ENCODE results near the gene GMIP.

- TF ChIP-seq, protein P1, sequence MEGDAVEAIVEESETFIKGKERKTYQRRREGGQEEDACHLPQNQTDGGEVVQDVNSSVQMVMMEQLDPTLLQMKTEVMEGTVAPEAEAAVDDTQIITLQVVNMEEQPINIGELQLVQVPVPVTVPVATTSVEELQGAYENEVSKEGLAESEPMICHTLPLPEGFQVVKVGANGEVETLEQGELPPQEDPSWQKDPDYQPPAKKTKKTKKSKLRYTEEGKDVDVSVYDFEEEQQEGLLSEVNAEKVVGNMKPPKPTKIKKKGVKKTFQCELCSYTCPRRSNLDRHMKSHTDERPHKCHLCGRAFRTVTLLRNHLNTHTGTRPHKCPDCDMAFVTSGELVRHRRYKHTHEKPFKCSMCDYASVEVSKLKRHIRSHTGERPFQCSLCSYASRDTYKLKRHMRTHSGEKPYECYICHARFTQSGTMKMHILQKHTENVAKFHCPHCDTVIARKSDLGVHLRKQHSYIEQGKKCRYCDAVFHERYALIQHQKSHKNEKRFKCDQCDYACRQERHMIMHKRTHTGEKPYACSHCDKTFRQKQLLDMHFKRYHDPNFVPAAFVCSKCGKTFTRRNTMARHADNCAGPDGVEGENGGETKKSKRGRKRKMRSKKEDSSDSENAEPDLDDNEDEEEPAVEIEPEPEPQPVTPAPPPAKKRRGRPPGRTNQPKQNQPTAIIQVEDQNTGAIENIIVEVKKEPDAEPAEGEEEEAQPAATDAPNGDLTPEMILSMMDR (conservative IDR thresholded peaks at IDR 0.05; ENCODE audit: low read depth, low read length): no peak
- TF ChIP-seq EZH2 (IDR thresholded peaks at IDR 0.05; ENCODE audit: low read length, unreplicated experiment) (no peak), EZH2phosphoT487 (IDR thresholded peaks at IDR 0.05; ENCODE audit: borderline replicate concordance, low read length) (no peak)
Observed at GRCh38 chr19:19631346-19631745, 12.1 kb downstream of the GMIP start.

Data from PC-3 (cell line).